HG02981 (cell line): Measurements from ENCODE around the gene B3GALNT2.
"Not testable (repeated sequence)": the region's sequence is repeated elsewhere in the genome, so short reads cannot be mapped to it uniquely, and the experiment has no call there.

Experiments used
- ATAC-seq: cut with Tn5 transposase; IDR thresholded peaks from one replicate; pipeline ENCODE4 v1.9.1; 2021; ENCODE audit warnings: mild to moderate bottlenecking, moderate library complexity; ENCODE audit not compliant: unreplicated experiment

The B3GALNT2 gene

GRCh38 chr1:235504122-235504493 lies at the start of gene B3GALNT2:
Gene B3GALNT2, minus strand, starts transcription at chr1:235504452. Its CDS starts 200 bp downstream, at chr1:235504252.
- peak; percentile 38 for ATAC-seq

GRCh38 chr1:235553112-235553551 lies 48.9 kb upstream of the B3GALNT2 start:
- no peak for ATAC-seq

GRCh38 chr1:235552146-235552716 lies 48.0 kb upstream of the B3GALNT2 start:
- ATAC-seq = no peak

GRCh38 chr1:235549351-235550139 lies 45.3 kb upstream of the B3GALNT2 start:
- ATAC-seq = no peak

GRCh38 chr1:235546369-235547155 lies 42.3 kb upstream of the B3GALNT2 start:
- not testable (repeated sequence) for ATAC-seq

- ATAC-seq = no peak
Observed at GRCh38 chr1:235545292-235545930, 41.2 kb upstream of the B3GALNT2 start.

- not testable (repeated sequence) for ATAC-seq
Observed at GRCh38 chr1:235542845-235543244, 38.6 kb upstream of the B3GALNT2 start.

- ATAC-seq = no peak
Observed at GRCh38 chr1:235533476-235534168, 29.4 kb upstream of the B3GALNT2 start.

- no peak for ATAC-seq
Observed at GRCh38 chr1:235532360-235532759, 28.1 kb upstream of the B3GALNT2 start.

- no peak for ATAC-seq
Observed at GRCh38 chr1:235527196-235527814, 23.1 kb upstream of the B3GALNT2 start.

GRCh38 chr1:235525314-235525713 lies 21.1 kb upstream of the B3GALNT2 start:
- no peak for ATAC-seq

GRCh38 chr1:235516862-235517446 lies 12.7 kb upstream of the B3GALNT2 start:
- peak; percentile 76 for ATAC-seq

- no peak for ATAC-seq
Observed at GRCh38 chr1:235515844-235516512, 11.7 kb upstream of the B3GALNT2 start.

GRCh38 chr1:235513495-235514366 lies 9.5 kb upstream of the B3GALNT2 start:
- ATAC-seq = no peak

- ATAC-seq = no peak
Observed at GRCh38 chr1:235511470-235512240, 7.4 kb upstream of the B3GALNT2 start.

GRCh38 chr1:235510823-235511222 lies 6.6 kb upstream of the B3GALNT2 start:
- no peak for ATAC-seq

GRCh38 chr1:235507623-235508022 lies 3.4 kb upstream of the B3GALNT2 start:
- no peak for ATAC-seq
